ENCODE results near the gene DCDC2. TPM values are rescaled to one million over a fixed set of nuclear protein-coding genes. Genes with fewer than 3 reads are reported as not detected.

The DCDC2 gene
- total RNA-seq, 1 donor = under 0.01 TPM

Small RNA genes lying within 50 kb of the gene (small RNA-seq; reads per million reads assigned to genes)
- not detected for gene RF00218
- not detected for gene RNU6-391P

Other genes with a start within 250 kb of the DCDC2 start
- gene NRSN1, start 231.8 kb downstream of the DCDC2 start, total RNA-seq = not detected
- 14.3 TPM for gene MRS2, start 44.9 kb upstream of the DCDC2 start, total RNA-seq
- gene GPLD1, start 131.5 kb upstream of the DCDC2 start, total RNA-seq = 3.0 TPM
- 14.5 TPM for gene ALDH5A1, start 136.9 kb upstream of the DCDC2 start, total RNA-seq